HG02610 (cell line): ENCODE results near the gene HOXD9.

ENCODE experiments used
- ATAC-seq: cut with Tn5 transposase; IDR thresholded peaks from one replicate; pipeline ENCODE4 v1.9.1; 2021; ENCODE audit warnings: mild to moderate bottlenecking, moderate library complexity; ENCODE audit not compliant: unreplicated experiment

Gene HOXD9

GRCh38 chr2:176151442-176152287 is 29.1 kb downstream of the HOXD9 start, which contains the start of gene HOXD4:
HOXD4 (plus strand) TSS chr2:176151550; CDS start chr2:176151634, 84 bp downstream.
- ATAC-seq: no peak

GRCh38 chr2:176152350-176153181 is 30.0 kb downstream of the HOXD9 start:
- no peak for ATAC-seq

- ATAC-seq: no peak
These were observed 32.2 kb downstream of the HOXD9 start for GRCh38 chr2:176154576-176155252.

- no peak for ATAC-seq
These were observed 33.0 kb downstream of the HOXD9 start for GRCh38 chr2:176155356-176156044.

GRCh38 chr2:176156301-176156806 is 33.8 kb downstream of the HOXD9 start:
- ATAC-seq: no peak

GRCh38 chr2:176156807-176157498 is 34.4 kb downstream of the HOXD9 start, which contains the start of gene HOXD3:
HOXD3 (plus strand) TSS chr2:176157307; CDS start chr2:176169115, 11,808 bp downstream.
- no peak for ATAC-seq

GRCh38 chr2:176157499-176158185 is 35.1 kb downstream of the HOXD9 start:
- no peak for ATAC-seq

- no peak for ATAC-seq
These were observed 35.7 kb downstream of the HOXD9 start for GRCh38 chr2:176158186-176158591.

- no peak for ATAC-seq
These were observed 36.5 kb downstream of the HOXD9 start for GRCh38 chr2:176158855-176159662.

- no peak for ATAC-seq
These were observed 37.2 kb downstream of the HOXD9 start for GRCh38 chr2:176159663-176160250.

GRCh38 chr2:176160251-176160985 is 37.9 kb downstream of the HOXD9 start:
- no peak for ATAC-seq

- no peak for ATAC-seq
These were observed 38.7 kb downstream of the HOXD9 start for GRCh38 chr2:176160986-176161824.

- no peak for ATAC-seq
These were observed 39.5 kb downstream of the HOXD9 start for GRCh38 chr2:176161825-176162626.

- no peak for ATAC-seq
These were observed 40.6 kb downstream of the HOXD9 start for GRCh38 chr2:176162911-176163671.

GRCh38 chr2:176163672-176164056 is 41.1 kb downstream of the HOXD9 start:
- no peak for ATAC-seq
